ENCODE data around the gene TRHDE.

Gene TRHDE

GRCh38 chr12:72491426-72491825 lies 219.3 kb downstream of the TRHDE start:
- no peak for TF ChIP-seq CTCF (IDR thresholded peaks at IDR 0.05; ENCODE audit: low read depth, low read length)
- no peak overlapping the region for H3K4me3 ChIP-seq (ENCODE audit: low read depth, low read length)

- no peak for TF ChIP-seq CTCF (IDR thresholded peaks at IDR 0.05; ENCODE audit: low read depth, low read length)
Observed at GRCh38 chr12:72493407-72493806, 221.2 kb downstream of the TRHDE start.

GRCh38 chr12:72498354-72498753 lies 226.2 kb downstream of the TRHDE start:
- no peak overlapping the region for H3K4me3 ChIP-seq (ENCODE audit: low read depth, low read length)
- TF ChIP-seq CTCF (IDR thresholded peaks at IDR 0.05; ENCODE audit: low read depth, low read length) = no peak

More at GRCh38 chr12:72493407-72493806, 221.2 kb downstream of the TRHDE start:
- no peak overlapping the region for H3K4me3 ChIP-seq (ENCODE audit: low read depth, low read length)

GRCh38 chr12:72499244-72499643 lies 227.1 kb downstream of the TRHDE start:
- H3K4me3 ChIP-seq (ENCODE audit: low read depth, low read length) = no peak overlapping the region
- TF ChIP-seq CTCF (IDR thresholded peaks at IDR 0.05; ENCODE audit: low read depth, low read length) = no peak

GRCh38 chr12:72502546-72502945 lies 230.4 kb downstream of the TRHDE start:
- no peak overlapping the region for H3K4me3 ChIP-seq (ENCODE audit: low read depth, low read length)
- TF ChIP-seq CTCF (IDR thresholded peaks at IDR 0.05; ENCODE audit: low read depth, low read length) = no peak

- H3K4me3 ChIP-seq (ENCODE audit: low read depth, low read length) = no peak overlapping the region
- no peak for TF ChIP-seq CTCF (IDR thresholded peaks at IDR 0.05; ENCODE audit: low read depth, low read length)
Observed at GRCh38 chr12:72505227-72505626, 233.1 kb downstream of the TRHDE start.

- no peak overlapping the region for H3K4me3 ChIP-seq (ENCODE audit: low read depth, low read length)
- no peak for TF ChIP-seq CTCF (IDR thresholded peaks at IDR 0.05; ENCODE audit: low read depth, low read length)
Observed at GRCh38 chr12:72509891-72510290, 237.7 kb downstream of the TRHDE start.
